ENCODE data around the gene BIN2. TPM values are rescaled to one million over a fixed set of nuclear protein-coding genes. Genes with fewer than 3 reads are reported as not detected.
A peak's percentile ranks its signal among the peaks of the same experiment; 100 is the strongest.

Gene BIN2
- polyA plus RNA-seq, 2 of the 4 experiments (the other 2 are of a cell fraction): 0.08 to 0.57 TPM

DNA sequence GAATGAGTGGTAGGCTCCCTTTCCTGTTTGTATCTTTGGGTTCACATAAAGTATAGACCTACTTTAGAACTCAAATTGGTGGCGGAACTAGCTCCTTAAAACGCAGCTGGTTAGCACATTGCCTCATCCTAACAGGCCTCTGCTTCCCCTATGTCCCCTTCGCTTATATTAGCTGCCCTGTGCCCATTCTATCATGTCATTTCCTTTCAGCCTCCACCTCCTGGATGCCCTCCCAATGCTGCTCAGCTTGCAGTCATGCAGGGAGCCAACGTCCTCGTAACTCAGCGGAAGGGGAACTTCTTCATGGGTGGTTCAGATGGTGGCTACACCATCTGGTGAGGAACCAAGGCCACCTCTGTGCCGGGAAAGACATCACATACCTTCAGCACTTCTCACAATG lies 81.9 kb downstream of the BIN2 start:
- FAIRE-seq: no peak
- 92% methylated on average over 7 of the region's 7 CpGs for WGBS (ENCODE audit: missing lambda C conversion rate)

DNA sequence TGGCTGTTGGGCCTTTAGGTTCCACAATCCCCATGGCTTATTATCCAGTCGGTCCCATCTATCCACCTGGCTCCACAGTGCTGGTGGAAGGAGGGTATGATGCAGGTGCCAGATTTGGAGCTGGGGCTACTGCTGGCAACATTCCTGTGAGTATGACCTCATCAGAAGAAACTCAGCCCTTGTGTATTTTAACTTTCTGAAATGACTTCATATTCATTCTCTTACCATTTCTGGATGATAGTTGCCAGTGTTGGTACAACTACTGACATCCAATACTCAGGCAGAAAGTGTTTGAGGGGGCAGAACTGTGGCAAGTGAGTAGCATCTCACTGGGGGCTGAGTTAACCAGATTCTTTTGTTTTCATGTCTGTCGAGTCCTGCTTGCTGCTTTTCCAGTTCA lies 83.0 kb downstream of the BIN2 start:
- 81% methylated on average over 2 of the region's 2 CpGs for WGBS (ENCODE audit: missing lambda C conversion rate)
- no peak for TF ChIP-seq TP53 (CRISPR knock-in tag; IDR thresholded peaks at IDR 0.05)
- TF ChIP-seq, protein P1, sequence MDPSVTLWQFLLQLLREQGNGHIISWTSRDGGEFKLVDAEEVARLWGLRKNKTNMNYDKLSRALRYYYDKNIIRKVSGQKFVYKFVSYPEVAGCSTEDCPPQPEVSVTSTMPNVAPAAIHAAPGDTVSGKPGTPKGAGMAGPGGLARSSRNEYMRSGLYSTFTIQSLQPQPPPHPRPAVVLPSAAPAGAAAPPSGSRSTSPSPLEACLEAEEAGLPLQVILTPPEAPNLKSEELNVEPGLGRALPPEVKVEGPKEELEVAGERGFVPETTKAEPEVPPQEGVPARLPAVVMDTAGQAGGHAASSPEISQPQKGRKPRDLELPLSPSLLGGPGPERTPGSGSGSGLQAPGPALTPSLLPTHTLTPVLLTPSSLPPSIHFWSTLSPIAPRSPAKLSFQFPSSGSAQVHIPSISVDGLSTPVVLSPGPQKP (IDR thresholded peaks at IDR 0.05; ENCODE audit: low read depth, low read length): no peak
- TF ChIP-seq ZNF302 (CRISPR knock-in tag; IDR thresholded peaks at IDR 0.05): no peak
- no peak for TF ChIP-seq POLR2AphosphoS2 (conservative IDR thresholded peaks at IDR 0.05; ENCODE audit: low read length)
- no peak for TF ChIP-seq MAZ (IDR thresholded peaks at IDR 0.05; ENCODE audit: borderline replicate concordance, low read depth, low read length)
- TF ChIP-seq FOSL2 (IDR thresholded peaks at IDR 0.05): no peak
- TF ChIP-seq FOSL2 (CRISPR knock-in tag; IDR thresholded peaks at IDR 0.05): no peak
- no peak for TF ChIP-seq FOSB (CRISPR knock-in tag; IDR thresholded peaks at IDR 0.05)
- TF ChIP-seq HOXA7 (CRISPR knock-in tag; IDR thresholded peaks at IDR 0.05): no peak
- Histone ChIP-seq H3K4me2 (peak overlapping the region; percentile 96; the same call in 2 of the 3 replicates), H3K9me3 (no peaks in the 10 kb centered on the region), H3K4me1 (peaks cover 15% of the 10 kb centered on the region), H3K4me3 (no peak overlapping the region), H3K27ac (no peak overlapping the region)
- no peak for ATAC-seq
- no peak for DNase-seq (ENCODE audit: low read depth in 1 of 2, low spot score in 1 of 2)
- FAIRE-seq: no peak
- POLR2A ChIA-PET: no interaction called here
- CTCF ChIA-PET: interaction anchor here (1.1 to 3.1 kb wide), 5 partner anchors 10 to 100 kb away, joined by 3 to 13 read pairs (median 10); partner anchors contain the start of gene POU6F1

More for the DNA sequence above, 81.9 kb downstream of the BIN2 start:
- POLR2A ChIA-PET: interaction anchor here (1.3 kb wide), 1 partner anchor 24 kb away, joined by 4 read pairs; the partner anchor contains the start of gene POU6F1
- Histone ChIP-seq H3K9me3 (no peaks in the 10 kb centered on the region), H3K4me2 (no peak overlapping the region), H3K4me1 (peaks cover 15% of the 10 kb centered on the region), H3K27ac (no peak overlapping the region), H3K4me3 (no peak overlapping the region)
- CTCF ChIA-PET: interaction anchor here (0.7 to 2.6 kb wide), 6 partner anchors 13 to 1065 kb away, joined by 3 to 10 read pairs (median 4); partner anchors contain the start of gene POU6F1
- TF ChIP-seq MAZ (IDR thresholded peaks at IDR 0.05; ENCODE audit: borderline replicate concordance, low read depth, low read length): no peak
- no peak for TF ChIP-seq NFE2L2 (conservative IDR thresholded peaks at IDR 0.05; ENCODE audit: low read length)
- no peak for TF ChIP-seq MAFK (IDR thresholded peaks at IDR 0.05; ENCODE audit: partially characterized antibody)
- no peak for TF ChIP-seq POLR2A (IDR thresholded peaks at IDR 0.05; ENCODE audit: low read length)
- TF ChIP-seq HDAC2 (IDR thresholded peaks at IDR 0.05): no peak
- TF ChIP-seq POLR2AphosphoS2 (conservative IDR thresholded peaks at IDR 0.05; ENCODE audit: low read length): no peak
- no peak for TF ChIP-seq RCOR1 (IDR thresholded peaks at IDR 0.05; ENCODE audit: low read depth, low read length)
- TF ChIP-seq JUNB (IDR thresholded peaks at IDR 0.05): no peak
- no peak for TF ChIP-seq RFX5 (IDR thresholded peaks at IDR 0.05)
- no peak for TF ChIP-seq SMC3 (IDR thresholded peaks at IDR 0.05)
- TF ChIP-seq RARB (CRISPR knock-in tag; IDR thresholded peaks at IDR 0.05): no peak
- TF ChIP-seq, protein P1 (IDR thresholded peaks at IDR 0.05; ENCODE audit: low read depth, low read length): no peak
- no peak for TF ChIP-seq NR3C1 (IDR thresholded peaks at IDR 0.05)
- TF ChIP-seq FOXS1 (CRISPR knock-in tag; IDR thresholded peaks at IDR 0.05): no peak
- ATAC-seq: no peak
- DNase-seq (ENCODE audit: low read depth in 1 of 2, low spot score in 1 of 2): no peak

DNA sequence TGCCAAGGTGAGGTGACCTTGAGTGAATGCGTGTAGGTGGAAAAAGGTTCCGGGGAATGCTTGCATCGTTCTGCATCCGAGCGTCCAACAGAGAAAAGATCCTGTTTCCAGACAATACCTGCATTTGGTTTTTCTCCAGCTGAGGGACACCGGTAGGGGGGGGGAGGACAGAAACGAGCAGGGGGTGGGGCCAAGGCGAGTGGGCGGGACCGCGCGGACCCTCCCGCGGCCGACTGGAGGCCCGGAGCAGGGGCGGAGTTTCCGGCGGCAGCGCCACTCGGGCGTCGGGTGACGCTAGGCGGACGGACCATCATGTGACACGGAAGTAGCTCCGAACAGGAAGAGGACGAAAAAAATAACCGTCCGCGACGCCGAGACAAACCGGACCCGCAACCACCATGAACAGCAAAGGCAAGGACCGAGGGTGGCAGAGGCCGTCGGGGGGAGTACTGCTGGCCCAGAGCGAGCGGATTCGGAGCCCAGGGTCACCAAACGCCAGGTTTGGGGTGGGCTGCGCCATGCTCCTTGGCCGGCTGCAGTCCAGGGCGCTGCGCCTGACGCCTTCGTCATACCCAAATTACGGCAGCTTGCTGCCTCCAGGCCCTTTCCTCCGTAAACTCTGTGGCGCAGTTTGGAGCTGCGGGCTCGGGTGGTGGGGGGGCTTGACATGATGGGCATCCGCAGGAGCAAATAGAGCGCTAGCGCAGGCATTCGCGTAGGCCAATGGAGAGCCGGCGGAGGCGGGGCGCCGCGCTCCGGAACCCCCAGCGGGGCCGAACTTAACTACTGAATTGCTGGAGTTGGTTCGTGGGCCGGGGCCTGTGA lies 85.3 kb downstream of the BIN2 start, which contains the start of gene DAZAP2:
TSS of gene DAZAP2 (plus strand) at position 317 of the 825 bp plus-strand sequence. CDS start at position 399, 82 bp downstream.
- H3K27ac ChIP-seq: peak within 1 kb of the TSS; percentile 99 to 100
- ATAC-seq (peak; percentile 97), FAIRE-seq (no peak), DNase-seq (ENCODE audit: low read depth in 1 of 2, low spot score in 1 of 2) (peak; percentile 94 to 98)
- no peaks in the 10 kb centered on the region for H3K9me3 ChIP-seq
- peak within 1 kb of the TSS; percentile 90 for H3K4me3 ChIP-seq
- under 1% methylated on average over 63 of the region's 70 CpGs for WGBS (ENCODE audit: missing lambda C conversion rate)
- peaks cover 15% of the 10 kb centered on the region for H3K4me1 ChIP-seq
- ChIA-PET CTCF (interaction anchor here (0.6 to 3.1 kb wide), 9 partner anchors 9 to 113 kb away, joined by 3 to 13 read pairs (median 4); partner anchors contain the start of gene POU6F1), POLR2A (interaction anchor here (0.6 to 3.1 kb wide), 17 partner anchors 9 to 581 kb away, joined by 3 to 69 read pairs (median 3); partner anchors contain the start of genes CSRNP2, POU6F1 and SMAGP)
- H3K4me2 ChIP-seq: peak within 1 kb of the TSS; percentile 96
- no peak for TF ChIP-seq ZFP36 (IDR thresholded peaks at IDR 0.05; ENCODE audit: borderline replicate concordance, partially characterized antibody)
- 0 out of 2 replicates have a peak, but pooled peaks have one; percentile 39 for TF ChIP-seq RFX5 (IDR thresholded peaks at IDR 0.05)
- no peak for TF ChIP-seq CBX8 (IDR thresholded peaks at IDR 0.05)
- no peak for TF ChIP-seq CBX2 (IDR thresholded peaks at IDR 0.05; ENCODE audit: borderline replicate concordance, low read depth)
- TF ChIP-seq CEBPB (IDR thresholded peaks at IDR 0.05): no peak
- TF ChIP-seq, protein P2, sequence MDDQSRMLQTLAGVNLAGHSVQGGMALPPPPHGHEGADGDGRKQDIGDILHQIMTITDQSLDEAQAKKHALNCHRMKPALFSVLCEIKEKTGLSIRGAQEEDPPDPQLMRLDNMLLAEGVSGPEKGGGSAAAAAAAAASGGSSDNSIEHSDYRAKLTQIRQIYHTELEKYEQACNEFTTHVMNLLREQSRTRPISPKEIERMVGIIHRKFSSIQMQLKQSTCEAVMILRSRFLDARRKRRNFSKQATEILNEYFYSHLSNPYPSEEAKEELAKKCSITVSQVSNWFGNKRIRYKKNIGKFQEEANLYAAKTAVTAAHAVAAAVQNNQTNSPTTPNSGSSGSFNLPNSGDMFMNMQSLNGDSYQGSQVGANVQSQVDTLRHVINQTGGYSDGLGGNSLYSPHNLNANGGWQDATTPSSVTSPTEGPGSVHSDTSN (IDR thresholded peaks at IDR 0.05): peak; percentile 99
- TF ChIP-seq FOSB (CRISPR knock-in tag; IDR thresholded peaks at IDR 0.05): peak; percentile 54; the same call in 1 of the 2 replicates
- TF ChIP-seq, protein P3, sequence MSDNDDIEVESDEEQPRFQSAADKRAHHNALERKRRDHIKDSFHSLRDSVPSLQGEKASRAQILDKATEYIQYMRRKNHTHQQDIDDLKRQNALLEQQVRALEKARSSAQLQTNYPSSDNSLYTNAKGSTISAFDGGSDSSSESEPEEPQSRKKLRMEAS (IDR thresholded peaks at IDR 0.05): peak; percentile 19; the same call in 1 of the 2 replicates
- TF ChIP-seq RCOR1 (IDR thresholded peaks at IDR 0.05; ENCODE audit: low read depth, low read length): no peak
- TF ChIP-seq PHF8 (IDR thresholded peaks at IDR 0.05; ENCODE audit: borderline replicate concordance, low read depth): peak; percentile 96
- no peak for TF ChIP-seq FOXS1 (CRISPR knock-in tag; IDR thresholded peaks at IDR 0.05)
- TF ChIP-seq CHD4 (IDR thresholded peaks at IDR 0.05; ENCODE audit: borderline replicate concordance): no peak
- TF ChIP-seq, protein P4, sequence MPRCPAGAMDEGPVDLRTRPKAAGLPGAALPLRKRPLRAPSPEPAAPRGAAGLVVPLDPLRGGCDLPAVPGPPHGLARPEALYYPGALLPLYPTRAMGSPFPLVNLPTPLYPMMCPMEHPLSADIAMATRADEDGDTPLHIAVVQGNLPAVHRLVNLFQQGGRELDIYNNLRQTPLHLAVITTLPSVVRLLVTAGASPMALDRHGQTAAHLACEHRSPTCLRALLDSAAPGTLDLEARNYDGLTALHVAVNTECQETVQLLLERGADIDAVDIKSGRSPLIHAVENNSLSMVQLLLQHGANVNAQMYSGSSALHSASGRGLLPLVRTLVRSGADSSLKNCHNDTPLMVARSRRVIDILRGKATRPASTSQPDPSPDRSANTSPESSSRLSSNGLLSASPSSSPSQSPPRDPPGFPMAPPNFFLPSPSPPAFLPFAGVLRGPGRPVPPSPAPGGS (IDR thresholded peaks at IDR 0.05): 0 out of 3 replicates have a peak, but pooled peaks have one; percentile 89
